A204.1 (cell line): ENCODE measurements around the gene UROC1.

Experiments
- FAIRE-seq: peaks from 2 replicates; lab custom pipeline; 2012; peaks lifted over from hg19 to GRCh38; lab: Jason Lieb, UNC

UROC1 gene

GRCh38 chr3:126478581-126479310, 38.8 kb downstream of the UROC1 start:
- no peak for FAIRE-seq

- FAIRE-seq, result no peak
These were observed 40.6 kb downstream of the UROC1 start for GRCh38 chr3:126477061-126477380.

- FAIRE-seq, result no peak
These were observed 41.2 kb downstream of the UROC1 start for GRCh38 chr3:126476166-126477060.

GRCh38 chr3:126475413-126476114, 42.0 kb downstream of the UROC1 start, which contains the start of gene ZXDC:
Gene ZXDC (minus strand): TSS chr3:126475891. CDS start chr3:126475865, 26 bp downstream.
- no peak for FAIRE-seq

- FAIRE-seq, result no peak
These were observed 42.8 kb downstream of the UROC1 start for GRCh38 chr3:126474498-126475412.

- no peak for FAIRE-seq
These were observed 44.0 kb downstream of the UROC1 start for GRCh38 chr3:126473292-126474168.

GRCh38 chr3:126472277-126473006, 45.1 kb downstream of the UROC1 start:
- FAIRE-seq, result no peak

GRCh38 chr3:126469479-126469878, 48.1 kb downstream of the UROC1 start:
- no peak for FAIRE-seq

GRCh38 chr3:126468028-126468891, 49.3 kb downstream of the UROC1 start:
- no peak for FAIRE-seq

- no peak for FAIRE-seq
These were observed 50.0 kb downstream of the UROC1 start for GRCh38 chr3:126467611-126467955.

GRCh38 chr3:126466886-126467610, 50.5 kb downstream of the UROC1 start:
- FAIRE-seq, result no peak

- no peak for FAIRE-seq
These were observed 51.5 kb downstream of the UROC1 start for GRCh38 chr3:126465928-126466544.

- FAIRE-seq, result no peak
These were observed 52.6 kb downstream of the UROC1 start for GRCh38 chr3:126464997-126465396.

GRCh38 chr3:126464494-126464893, 53.1 kb downstream of the UROC1 start:
- no peak for FAIRE-seq

- FAIRE-seq, result no peak
These were observed 53.5 kb downstream of the UROC1 start for GRCh38 chr3:126464093-126464492.

GRCh38 chr3:126463521-126463920, 54.1 kb downstream of the UROC1 start:
- no peak for FAIRE-seq

- FAIRE-seq, result no peak
These were observed 56.0 kb downstream of the UROC1 start for GRCh38 chr3:126461450-126462070.

- no peak for FAIRE-seq
These were observed 57.2 kb downstream of the UROC1 start for GRCh38 chr3:126460381-126460780.
